HG02852 (cell line): ENCODE measurements around the gene CACNA1G.

ENCODE experiments used
- ATAC-seq: cut with Tn5 transposase; IDR thresholded peaks from one replicate; pipeline ENCODE4 v1.9.1; 2021; ENCODE audit warnings: mild to moderate bottlenecking, moderate library complexity; ENCODE audit not compliant: unreplicated experiment

Gene CACNA1G

GRCh38 chr17:50533185-50533584 lies 27.3 kb upstream of the CACNA1G start:
- no peak for ATAC-seq

- ATAC-seq = no peak
Observed at GRCh38 chr17:50533720-50534148, 26.8 kb upstream of the CACNA1G start.

GRCh38 chr17:50534222-50534978 lies 26.1 kb upstream of the CACNA1G start:
- ATAC-seq = no peak

- no peak for ATAC-seq
Observed at GRCh38 chr17:50534979-50535326, 25.6 kb upstream of the CACNA1G start.

GRCh38 chr17:50535407-50535806 lies 25.1 kb upstream of the CACNA1G start:
- ATAC-seq = no peak

DNA sequence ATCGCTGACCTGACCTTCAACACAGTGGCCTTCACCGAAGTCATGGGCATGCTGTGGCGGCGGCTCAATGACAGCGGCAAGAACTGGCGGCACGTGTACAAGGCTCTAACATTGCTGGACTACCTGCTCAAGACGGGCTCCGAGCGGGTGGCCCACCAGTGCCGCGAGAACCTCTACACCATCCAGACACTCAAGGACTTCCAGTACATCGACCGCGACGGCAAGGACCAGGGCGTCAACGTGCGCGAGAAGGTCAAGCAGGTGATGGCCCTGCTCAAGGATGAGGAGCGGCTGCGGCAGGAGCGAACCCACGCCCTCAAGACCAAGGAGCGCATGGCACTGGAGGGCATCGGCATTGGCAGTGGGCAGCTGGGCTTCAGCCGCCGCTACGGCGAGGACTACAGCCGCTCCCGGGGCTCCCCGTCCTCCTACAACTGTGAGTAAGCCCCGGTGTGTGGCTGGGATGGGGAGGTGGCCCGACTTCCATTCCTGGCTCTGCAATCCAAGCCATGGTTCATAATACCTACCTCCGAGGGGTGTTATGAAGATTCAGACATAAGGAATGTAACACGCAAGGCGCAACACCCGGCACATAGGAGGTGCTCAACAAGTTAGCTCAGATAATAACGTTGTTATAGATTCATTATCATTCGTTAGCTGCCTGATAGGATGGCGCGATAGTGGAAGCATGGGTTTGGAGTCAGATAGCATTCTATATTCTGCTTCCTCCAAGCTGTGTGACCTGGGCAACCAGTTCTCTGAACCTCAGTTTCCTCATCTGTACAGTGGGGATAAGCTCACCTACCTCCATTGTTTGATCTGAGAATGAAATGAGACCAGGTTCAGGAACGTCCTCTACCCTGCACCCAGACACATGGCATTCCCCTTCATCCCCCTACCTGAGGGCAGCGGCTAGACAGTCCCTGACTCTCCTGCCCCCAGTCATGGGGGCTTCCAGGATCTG lies 23.6 kb upstream of the CACNA1G start:
- no peak for ATAC-seq

DNA sequence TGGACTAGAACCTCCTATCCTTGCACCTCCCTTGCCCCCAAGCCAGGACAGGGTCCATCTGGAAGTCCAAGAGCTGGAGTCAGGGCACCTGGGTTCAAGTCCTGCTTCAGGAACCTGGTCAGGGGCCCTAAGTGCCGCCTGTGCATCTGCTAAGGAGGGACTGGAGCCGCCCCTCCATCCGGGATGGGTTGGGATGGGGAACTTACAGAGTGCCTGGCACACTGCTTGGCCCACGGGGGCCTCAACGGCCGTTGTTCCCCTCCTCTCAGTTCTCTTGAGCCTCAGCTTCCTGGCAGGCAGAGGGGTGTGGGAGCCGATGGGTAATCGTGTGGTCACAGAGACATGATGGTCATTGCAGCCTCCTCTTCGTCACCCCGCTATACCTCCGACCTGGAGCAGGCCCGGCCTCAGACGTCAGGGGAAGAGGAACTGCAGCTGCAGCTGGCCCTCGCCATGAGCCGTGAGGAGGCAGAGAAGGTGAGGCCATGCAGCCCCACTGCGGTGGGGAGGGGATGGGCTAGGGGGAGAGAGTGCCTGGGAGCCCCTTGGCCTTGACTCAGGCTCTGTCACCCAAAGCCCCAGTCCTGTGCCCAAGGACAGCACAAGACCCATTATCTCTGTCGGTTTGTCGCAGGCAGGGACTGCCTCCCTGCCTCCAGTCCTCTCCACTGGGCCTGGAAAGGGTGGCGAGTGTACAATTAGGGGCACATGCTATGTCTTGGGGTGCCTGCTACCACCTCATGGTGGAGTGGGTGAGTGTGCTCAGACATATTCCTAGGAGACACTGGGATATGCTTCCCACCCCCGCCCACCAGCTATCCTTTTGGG lies 22.6 kb upstream of the CACNA1G start:
- no peak for ATAC-seq

GRCh38 chr17:50538549-50539410 lies 21.7 kb upstream of the CACNA1G start:
- ATAC-seq = no peak

DNA sequence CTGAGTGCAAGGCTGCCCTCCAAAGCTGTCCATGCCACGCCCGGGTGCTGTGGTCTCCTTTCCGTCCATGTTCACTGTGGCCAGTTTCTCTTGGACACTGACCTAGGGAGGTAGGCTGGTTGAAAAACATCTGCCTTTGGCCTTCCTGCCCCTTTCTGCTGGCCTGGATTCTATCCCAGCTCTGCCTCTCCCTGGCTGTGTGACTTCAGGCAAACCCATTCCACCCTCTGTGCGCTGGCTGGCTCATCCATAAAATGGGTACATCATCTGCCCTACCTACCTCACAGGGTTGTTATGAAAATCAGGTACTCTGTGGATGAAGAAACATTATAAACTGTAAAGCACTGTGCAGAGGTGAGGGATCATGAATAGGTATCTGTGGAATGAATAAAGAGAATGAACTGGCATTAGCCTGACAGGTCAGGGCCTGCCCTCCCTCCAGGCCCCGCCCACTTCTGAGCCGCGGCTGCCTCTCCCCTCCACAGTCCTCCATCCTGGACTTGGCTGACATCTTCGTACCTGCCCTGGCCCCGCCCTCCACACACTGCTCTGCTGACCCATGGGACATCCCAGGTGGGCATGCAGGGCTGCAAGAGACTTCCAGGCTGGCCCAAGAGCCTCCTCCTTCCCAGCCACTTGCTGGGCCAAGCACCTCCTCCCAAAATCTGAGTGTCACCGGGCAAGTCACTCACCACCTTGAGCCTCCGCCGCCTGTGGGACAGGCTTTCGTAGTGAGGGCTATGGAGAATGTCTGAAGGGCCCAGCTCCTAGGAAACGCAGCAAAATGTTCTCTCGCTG lies 20.6 kb upstream of the CACNA1G start:
- no peak for ATAC-seq

GRCh38 chr17:50540560-50541401 lies 19.7 kb upstream of the CACNA1G start:
- no peak for ATAC-seq

DNA sequence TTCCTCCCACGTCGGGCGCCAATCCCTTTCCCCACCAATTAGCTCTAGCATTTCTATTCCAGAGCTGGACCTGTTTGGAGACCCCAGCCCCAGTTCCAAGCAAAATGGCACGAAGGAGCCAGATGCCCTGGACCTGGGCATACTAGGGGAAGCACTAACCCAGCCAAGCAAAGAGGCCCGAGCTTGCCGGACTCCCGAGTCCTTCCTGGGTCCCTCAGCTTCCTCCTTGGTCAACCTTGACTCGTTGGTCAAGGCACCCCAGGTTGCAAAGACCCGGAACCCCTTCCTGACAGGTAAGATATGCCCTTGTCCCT lies 19.2 kb upstream of the CACNA1G start:
- no peak for ATAC-seq

DNA sequence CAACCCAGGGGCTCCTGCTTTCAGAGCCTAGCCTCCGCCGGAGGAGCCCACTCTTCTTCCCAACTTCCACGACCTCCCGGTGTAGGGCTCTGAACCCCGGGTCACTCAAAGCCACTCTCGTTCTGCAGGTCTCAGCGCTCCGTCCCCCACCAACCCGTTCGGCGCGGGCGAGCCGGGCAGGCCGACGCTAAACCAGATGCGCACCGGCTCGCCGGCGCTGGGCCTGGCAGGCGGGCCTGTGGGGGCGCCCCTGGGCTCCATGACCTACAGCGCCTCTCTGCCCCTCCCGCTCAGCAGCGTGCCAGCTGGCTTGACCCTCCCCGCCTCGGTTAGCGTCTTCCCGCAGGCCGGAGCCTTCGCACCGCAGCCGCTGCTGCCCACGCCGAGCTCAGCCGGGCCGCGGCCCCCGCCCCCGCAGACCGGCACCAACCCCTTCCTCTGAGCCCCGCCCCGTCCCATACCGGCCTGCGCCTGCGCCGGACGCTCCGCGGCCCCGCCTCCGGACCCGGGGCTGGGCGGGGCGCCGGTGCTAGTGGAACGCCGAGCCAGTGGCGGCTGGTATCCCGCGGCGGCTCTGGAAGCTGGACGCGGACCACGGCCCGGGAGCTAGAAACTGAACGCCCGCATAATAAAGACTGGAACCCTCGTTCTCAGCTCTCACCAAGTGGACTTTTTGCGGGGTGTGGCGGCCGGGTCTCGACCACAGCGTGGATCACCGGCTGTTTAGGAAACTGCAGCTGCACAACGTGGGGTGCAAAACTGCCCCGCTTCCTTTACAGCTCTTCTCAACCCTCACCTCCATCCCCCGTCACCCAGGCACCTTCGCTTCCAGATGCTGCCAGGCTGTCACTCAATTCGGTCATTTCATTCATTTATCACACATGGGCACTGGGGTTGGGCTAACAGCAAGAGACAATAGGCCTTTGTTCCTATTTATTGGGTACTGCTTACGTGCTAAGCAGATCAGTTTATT lies 18.5 kb upstream of the CACNA1G start:
- peak; percentile 83 for ATAC-seq

DNA sequence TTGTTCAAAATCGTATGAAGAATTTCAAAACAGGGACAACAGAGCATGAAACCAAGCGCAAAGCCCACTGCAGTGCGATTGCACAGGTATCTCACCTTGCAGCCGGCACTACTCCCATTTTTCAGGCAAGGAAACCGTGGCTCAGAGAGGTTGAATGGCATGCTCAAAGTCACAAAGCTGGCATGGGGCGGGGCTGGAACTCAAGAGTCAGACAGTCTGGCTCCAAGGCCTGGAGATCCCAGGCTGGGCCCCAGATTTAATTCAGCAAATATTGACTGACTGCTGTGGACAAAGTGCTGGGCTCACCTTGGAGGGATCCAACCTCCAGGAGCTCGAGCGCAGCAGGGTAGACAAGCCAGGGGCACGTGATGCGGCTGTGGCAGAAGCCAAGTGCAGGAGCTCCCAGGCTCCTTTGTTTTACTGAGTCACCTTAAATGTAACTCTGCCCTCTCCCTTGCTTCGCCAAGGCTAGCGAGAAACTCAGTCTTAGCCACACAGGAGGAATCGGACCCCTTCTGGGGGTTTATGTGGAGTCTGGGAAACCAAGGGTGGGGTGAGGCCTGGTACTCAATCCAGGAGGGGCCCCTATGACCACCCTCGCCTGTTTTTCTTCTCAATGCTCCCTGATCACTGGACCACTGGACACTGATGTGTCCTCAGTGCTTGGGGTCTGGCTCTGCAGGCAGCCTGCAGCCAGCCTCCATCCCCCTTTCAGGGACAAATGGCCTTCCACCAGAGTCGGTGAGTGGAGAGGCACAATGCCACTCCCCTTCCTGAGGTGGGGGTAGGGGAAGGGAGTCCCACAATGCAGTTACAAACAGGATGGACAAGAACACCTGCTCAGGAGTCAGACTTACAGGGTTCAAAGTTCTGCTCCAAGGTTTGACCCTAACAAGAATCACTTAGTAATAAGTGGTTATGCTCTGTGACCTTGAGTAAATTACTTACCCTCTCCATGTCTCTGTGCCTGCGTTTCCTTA lies 17.4 kb upstream of the CACNA1G start:
- no peak for ATAC-seq

- ATAC-seq = no peak
Observed at GRCh38 chr17:50544516-50544915, 16.0 kb upstream of the CACNA1G start.

DNA sequence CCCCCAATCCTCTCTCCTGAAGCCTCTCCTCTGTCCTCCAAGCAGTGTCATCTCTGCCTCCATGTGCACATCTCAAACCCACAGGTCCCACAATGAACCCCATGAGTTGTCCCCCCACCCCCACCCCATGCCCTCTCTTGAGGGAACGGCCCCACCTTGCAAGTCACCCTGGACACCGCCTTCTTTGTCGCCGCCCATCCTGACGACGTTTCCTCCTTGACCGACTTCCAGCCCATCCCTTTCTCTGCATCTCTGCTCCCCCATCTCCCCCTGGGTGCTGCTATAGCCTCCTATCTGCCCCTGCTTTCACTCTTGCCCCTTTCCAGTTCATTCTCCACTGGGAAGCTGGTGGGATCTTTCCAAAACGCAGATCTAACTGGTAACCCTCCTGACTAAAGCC lies 15.2 kb upstream of the CACNA1G start:
- ATAC-seq = no peak

DNA sequence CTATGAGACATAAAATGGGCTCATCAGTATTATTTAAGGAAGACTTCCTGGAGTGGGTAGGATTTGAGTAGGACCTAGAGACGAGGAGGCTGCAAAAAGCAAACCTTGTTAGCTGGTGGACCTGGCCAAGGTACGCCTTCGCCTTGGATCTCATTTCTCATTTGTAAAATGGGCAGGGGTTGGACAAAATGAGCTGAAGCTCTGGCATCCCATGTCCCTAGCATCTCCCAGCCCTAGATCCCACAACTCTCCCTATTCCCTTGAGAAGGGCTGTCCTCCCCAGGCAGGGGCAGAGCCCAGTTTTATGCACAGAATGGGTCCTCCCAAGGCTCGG lies 13.8 kb upstream of the CACNA1G start:
- no peak for ATAC-seq
